T1000 (cell line): Measurements from ENCODE around the gene GPR32.
"Not testable (repeated sequence)": the region's sequence is repeated elsewhere in the genome, so short reads cannot be mapped to it uniquely, and the experiment has no call there.

Source experiments
- DNase-seq: peaks from one replicate; lab custom pipeline; 2025; ENCODE audit warnings: mixed read lengths; lab: John Stamatoyannopoulos, UW

GPR32 gene

GRCh38 chr19:50749490-50749889 is 20.8 kb upstream of the GPR32 start:
- no peak for DNase-seq

GRCh38 chr19:50750010-50750409 is 20.3 kb upstream of the GPR32 start:
- no peak for DNase-seq

- no peak for DNase-seq
Observed at GRCh38 chr19:50753879-50754278, 16.4 kb upstream of the GPR32 start.

GRCh38 chr19:50756244-50756643 is 14.0 kb upstream of the GPR32 start:
- not testable (repeated sequence) for DNase-seq

- DNase-seq = not testable (repeated sequence)
Observed at GRCh38 chr19:50757624-50758023, 12.6 kb upstream of the GPR32 start.

GRCh38 chr19:50759076-50759475 is 11.2 kb upstream of the GPR32 start:
- not testable (repeated sequence) for DNase-seq

GRCh38 chr19:50759886-50760285 is 10.4 kb upstream of the GPR32 start:
- no peak for DNase-seq

- not testable (repeated sequence) for DNase-seq
Observed at GRCh38 chr19:50761501-50761900, 8.8 kb upstream of the GPR32 start.

GRCh38 chr19:50763521-50763920 is 6.7 kb upstream of the GPR32 start:
- DNase-seq = not testable (repeated sequence)

- DNase-seq = no peak
Observed at GRCh38 chr19:50764409-50764808, 5.9 kb upstream of the GPR32 start.

GRCh38 chr19:50766746-50767145 is 3.5 kb upstream of the GPR32 start:
- not testable (repeated sequence) for DNase-seq

- DNase-seq = not testable (repeated sequence)
Observed at GRCh38 chr19:50767263-50767662, 3.0 kb upstream of the GPR32 start.

- DNase-seq = no peak
Observed at GRCh38 chr19:50768277-50768676, 2.0 kb upstream of the GPR32 start.

GRCh38 chr19:50770888-50771287 is 624 bp downstream of the GPR32 start:
- no peak for DNase-seq

GRCh38 chr19:50772476-50772875 is 2.2 kb downstream of the GPR32 start:
- no peak for DNase-seq

GRCh38 chr19:50772912-50773311 is 2.6 kb downstream of the GPR32 start:
- not testable (repeated sequence) for DNase-seq

- not testable (repeated sequence) for DNase-seq
Observed at GRCh38 chr19:50773454-50773853, 3.2 kb downstream of the GPR32 start.

GRCh38 chr19:50776131-50776530 is 5.9 kb downstream of the GPR32 start:
- no peak for DNase-seq

- DNase-seq = no peak
Observed at GRCh38 chr19:50777261-50777660, 7.0 kb downstream of the GPR32 start.

GRCh38 chr19:50777830-50778303 is 7.6 kb downstream of the GPR32 start:
- no peak for DNase-seq

- DNase-seq = no peak
Observed at GRCh38 chr19:50778906-50779430, 8.7 kb downstream of the GPR32 start.

GRCh38 chr19:50779504-50780457 is 9.5 kb downstream of the GPR32 start:
- DNase-seq = no peak

- DNase-seq = no peak
Observed at GRCh38 chr19:50780753-50781435, 10.6 kb downstream of the GPR32 start.
